PC-3 (cell line): ENCODE data around the gene PXDC1. TPM values are rescaled to one million over a fixed set of nuclear protein-coding genes. Genes with fewer than 3 reads are reported as not detected.

Experiments
- ATAC-seq: fragments of 200-7000 bp; cut with Tn5 transposase; 2 replicates; pipeline ENCODE4 v1.9.1; 2020; ENCODE audit warnings: mild to moderate bottlenecking, moderate library complexity
- BruUV-seq: library from RNA; stranded (reverse); fragments of 400-500 nt; replicated peaks from 2 replicates; lab custom pipeline; 2021; lab: Mats Ljungman, UMichigan
- CTCF ChIA-PET: fragments of 300-600 bp; sonication (Branson Sonifier 250); formaldehyde crosslinking; loops from one replicate; lab custom pipeline; 2022; ENCODE audit warnings: antibody characterized with exemption; lab: Charles Lee
- POLR2A ChIA-PET: fragments of 300-600 bp; sonication (Branson Sonifier 250); formaldehyde crosslinking; loops from one replicate; lab custom pipeline; 2022; ENCODE audit warnings: antibody characterized with exemption; ENCODE audit not compliant: unreplicated experiment; lab: Charles Lee
- DNase-seq: peaks from one replicate; pipeline ENCODE4 v3.0.0-alpha.2; 2015
- H2AFZ ChIP-seq: fragments of 300-600 bp; sonication (generic); 2 replicates; pipeline ENCODE4 v1.6.0; 2016; ENCODE audit warnings: antibody characterized with exemption, low read length
- H3F3A ChIP-seq: fragments of 300-600 bp; sonication (generic); one replicate; pipeline ENCODE4 v1.6.0; 2017; ENCODE audit warnings: antibody characterized with exemption, low read length, control low read depth, mild to moderate bottlenecking; ENCODE audit not compliant: unreplicated experiment
- H3K27ac ChIP-seq: fragments of 300-600 bp; sonication (generic); 2 replicates; pipeline ENCODE4 v1.5.1; 2016; ENCODE audit warnings: mild to moderate bottlenecking, low read length
- H3K27me3 ChIP-seq: fragments of 300-600 bp; sonication (generic); 2 replicates; pipeline ENCODE4 v1.6.1; 2016; ENCODE audit warnings: low read length, mixed read lengths
- H3K36me3 ChIP-seq: fragments of 300-600 bp; sonication (generic); 2 replicates; pipeline ENCODE4 v1.6.1; 2016; ENCODE audit warnings: low read depth, mixed run types, low read length, mixed read lengths
- H3K4me1 ChIP-seq: fragments of 300-600 bp; sonication (generic); 2 replicates; pipeline ENCODE4 v1.5.1; 2016; ENCODE audit warnings: low read length; ENCODE audit not compliant: insufficient read depth
- H3K4me2 ChIP-seq: fragments of 300-600 bp; sonication (generic); 2 replicates; pipeline ENCODE4 v1.6.0; 2016; ENCODE audit warnings: low read length
- H3K4me3 ChIP-seq: fragments of 300-600 bp; sonication (generic); 2 replicates; pipeline ENCODE4 v1.5.1; 2016; ENCODE audit warnings: mild to moderate bottlenecking, low read length, mixed read lengths
- H3K79me2 ChIP-seq: fragments of 300-600 bp; sonication (generic); 2 replicates; pipeline ENCODE4 v1.6.1; 2017; ENCODE audit warnings: low read length, mixed read lengths
- H3K9ac ChIP-seq: fragments of 300-600 bp; sonication (generic); 2 replicates; pipeline ENCODE4 v1.6.0; 2016; ENCODE audit warnings: mild to moderate bottlenecking, low read length
- H3K9me2 ChIP-seq: fragments of 300-600 bp; sonication (generic); replicated peaks from 2 replicates; pipeline ENCODE4 v1.6.1; 2016; ENCODE audit warnings: mixed run types, low read length, mixed read lengths
- H3K9me3 ChIP-seq: fragments of 300-600 bp; sonication (generic); 2 replicates; pipeline ENCODE4 v1.6.1; 2016; ENCODE audit warnings: low read length, mixed read lengths
- H4K20me1 ChIP-seq: fragments of 300-600 bp; sonication (generic); 2 replicates; pipeline ENCODE4 v1.6.1; 2016; ENCODE audit warnings: low read length, mixed read lengths
- EZH2 ChIP-seq: fragments of 300-600 bp; sonication (generic); IDR thresholded peaks from one replicate; pipeline ENCODE4 v1.6.1; 2017; ENCODE audit warnings: antibody characterized with exemption, mild to moderate bottlenecking, low read length; ENCODE audit not compliant: unreplicated experiment
- EZH2phosphoT487 ChIP-seq: fragments of 300-600 bp; sonication (generic); IDR thresholded peaks from 2 replicates; pipeline ENCODE4 v1.6.1; 2018; ENCODE audit warnings: mild to moderate bottlenecking, antibody characterized with exemption, low read length, borderline replicate concordance
- intact Hi-C: fragments of 100-400 bp; cut with micrococcal nuclease; formaldehyde crosslinking; loops from 2 replicates; pipeline ENCODE4 v1.9.0; 2023
- total RNA-seq: library from RNA; depleted of rRNA; stranded (reverse); fragments of >200 nt; gene quantifications from 2 replicates; pipeline ENCODE4 v1.2.3, GENCODE V29; 2014
- TF ChIP-seq, protein P1 (sequence below): fragments of 300-600 bp; sonication (generic); conservative IDR thresholded peaks from 2 replicates; pipeline ENCODE4 v1.5.1; 2017; ENCODE audit warnings: antibody characterized with exemption, low read depth, mild to moderate bottlenecking, low read length

The PXDC1 gene
- total RNA-seq, 1 experiment from 2014 or later: 46.2 TPM

GRCh38 chr6:3714768-3715167, 36.7 kb downstream of the PXDC1 start:
- Histone ChIP-seq H3K27ac (no peak overlapping the region), H3K4me3 (no peak overlapping the region), H2AFZ (no peak overlapping the region), H3K79me2 (no peaks in the 10 kb centered on the region), H3K4me2 (no peak overlapping the region), H3K9me3 (no peaks in the 10 kb centered on the region), H3K9me2 (no peaks in the 10 kb centered on the region), H3K36me3 (no peaks in the 10 kb centered on the region), H3K27me3 (no peaks in the 10 kb centered on the region), H3K4me1 (no peaks in the 10 kb centered on the region), H4K20me1 (no peaks in the 10 kb centered on the region), H3F3A (no peaks in the 10 kb centered on the region), H3K9ac (no peak overlapping the region)
- ChIA-PET CTCF (no interaction called here), POLR2A (no interaction called here)
- ATAC-seq (no peak), DNase-seq (no peak)
- intact Hi-C loops: no loop called here
- TF ChIP-seq EZH2phosphoT487 (no peak), EZH2 (no peak)
- no TSS peak for BruUV-seq

- POLR2A ChIA-PET: no interaction called here
- Histone ChIP-seq H4K20me1 (no peaks in the 10 kb centered on the region), H3K4me1 (no peaks in the 10 kb centered on the region), H3K9me3 (no peaks in the 10 kb centered on the region), H3F3A (no peaks in the 10 kb centered on the region), H2AFZ (no peak overlapping the region), H3K27me3 (no peaks in the 10 kb centered on the region), H3K4me2 (no peak overlapping the region), H3K79me2 (no peaks in the 10 kb centered on the region), H3K36me3 (no peaks in the 10 kb centered on the region), H3K9me2 (no peaks in the 10 kb centered on the region), H3K4me3 (no peak overlapping the region), H3K27ac (no peak overlapping the region), H3K9ac (no peak overlapping the region)
- intact Hi-C loops: no loop called here
- ATAC-seq: no peak
- BruUV-seq: no TSS peak
- no peak for TF ChIP-seq EZH2phosphoT487
- CTCF ChIA-PET: no interaction called here
- no peak for DNase-seq
Measured at GRCh38 chr6:3714111-3714510, 37.4 kb downstream of the PXDC1 start.

- Histone ChIP-seq H3K79me2 (no peaks in the 10 kb centered on the region), H3F3A (no peaks in the 10 kb centered on the region), H3K4me2 (no peak overlapping the region), H3K36me3 (no peaks in the 10 kb centered on the region), H3K9me3 (no peaks in the 10 kb centered on the region), H3K27ac (no peak overlapping the region), H2AFZ (no peak overlapping the region), H4K20me1 (no peaks in the 10 kb centered on the region), H3K27me3 (no peaks in the 10 kb centered on the region), H3K9ac (no peak overlapping the region), H3K4me3 (no peak overlapping the region), H3K9me2 (no peaks in the 10 kb centered on the region), H3K4me1 (no peaks in the 10 kb centered on the region)
- ChIA-PET POLR2A (no interaction called here), CTCF (no interaction called here)
- ATAC-seq (no peak), DNase-seq (no peak)
- BruUV-seq: no TSS peak
- TF ChIP-seq EZH2 (no peak), EZH2phosphoT487 (no peak)
- TF ChIP-seq, protein P1, sequence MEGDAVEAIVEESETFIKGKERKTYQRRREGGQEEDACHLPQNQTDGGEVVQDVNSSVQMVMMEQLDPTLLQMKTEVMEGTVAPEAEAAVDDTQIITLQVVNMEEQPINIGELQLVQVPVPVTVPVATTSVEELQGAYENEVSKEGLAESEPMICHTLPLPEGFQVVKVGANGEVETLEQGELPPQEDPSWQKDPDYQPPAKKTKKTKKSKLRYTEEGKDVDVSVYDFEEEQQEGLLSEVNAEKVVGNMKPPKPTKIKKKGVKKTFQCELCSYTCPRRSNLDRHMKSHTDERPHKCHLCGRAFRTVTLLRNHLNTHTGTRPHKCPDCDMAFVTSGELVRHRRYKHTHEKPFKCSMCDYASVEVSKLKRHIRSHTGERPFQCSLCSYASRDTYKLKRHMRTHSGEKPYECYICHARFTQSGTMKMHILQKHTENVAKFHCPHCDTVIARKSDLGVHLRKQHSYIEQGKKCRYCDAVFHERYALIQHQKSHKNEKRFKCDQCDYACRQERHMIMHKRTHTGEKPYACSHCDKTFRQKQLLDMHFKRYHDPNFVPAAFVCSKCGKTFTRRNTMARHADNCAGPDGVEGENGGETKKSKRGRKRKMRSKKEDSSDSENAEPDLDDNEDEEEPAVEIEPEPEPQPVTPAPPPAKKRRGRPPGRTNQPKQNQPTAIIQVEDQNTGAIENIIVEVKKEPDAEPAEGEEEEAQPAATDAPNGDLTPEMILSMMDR: no peak
- intact Hi-C loops: no loop called here
Measured at GRCh38 chr6:3712827-3713665, 38.5 kb downstream of the PXDC1 start.
